Astrocyte (in vitro differentiated cells and primary cell): ENCODE measurements around the gene SSBP2.

ENCODE experiments used
- CTCF ChIP-seq: IDR thresholded peaks from 2 replicates; pipeline ENCODE4 v1.5.1; 2011; ENCODE audit warnings: low read depth, mild to moderate bottlenecking, inconsistent platforms, low read length, moderate library complexity; ENCODE audit not compliant: insufficient read depth
- EZH2 ChIP-seq: IDR thresholded peaks from 2 replicates; pipeline ENCODE4 v1.6.1; 2012; ENCODE audit warnings: mild to moderate bottlenecking, low read length, inconsistent platforms; ENCODE audit not compliant: insufficient read depth

GRCh38 chr5:81767938-81768337 lies 17.0 kb upstream of the SSBP2 start:
- TF ChIP-seq CTCF = no peak
- no peak for TF ChIP-seq EZH2
